BLaER1 (cell line): Measurements from ENCODE around the gene CIB4.

Experiments
- H3K27ac ChIP-seq: shearing (Covaris generic); formaldehyde crosslinking; 2 replicates; pipeline ENCODE4 v1.8.1; 2022
- H3K27me3 ChIP-seq: shearing (Covaris generic); formaldehyde crosslinking; 2 replicates; pipeline ENCODE4 v1.8.1; 2022
- H3K36me3 ChIP-seq: shearing (Covaris generic); formaldehyde crosslinking; 2 replicates; pipeline ENCODE4 v1.8.1; 2022
- H3K4me1 ChIP-seq: shearing (Covaris generic); formaldehyde crosslinking; 2 replicates; pipeline ENCODE4 v1.8.1; 2022
- H3K4me2 ChIP-seq: shearing (Covaris generic); formaldehyde crosslinking; 2 replicates; pipeline ENCODE4 v1.8.1; 2022
- H3K4me3 ChIP-seq: shearing (Covaris generic); formaldehyde crosslinking; 2 replicates; pipeline ENCODE4 v1.8.1; 2022
- H3K9ac ChIP-seq: shearing (Covaris generic); formaldehyde crosslinking; 2 replicates; pipeline ENCODE4 v1.8.1; 2022
- H3K9me3 ChIP-seq: shearing (Covaris generic); formaldehyde crosslinking; 2 replicates; pipeline ENCODE4 v1.8.1; 2022
- H4K20me1 ChIP-seq: shearing (Covaris generic); formaldehyde crosslinking; 2 replicates; pipeline ENCODE4 v1.8.1; 2022
- Cebpa-rat ChIP-seq: shearing (Covaris generic); IDR thresholded peaks from 2 replicates; pipeline ENCODE4 v1.8.1; 2022

CIB4 gene

DNA sequence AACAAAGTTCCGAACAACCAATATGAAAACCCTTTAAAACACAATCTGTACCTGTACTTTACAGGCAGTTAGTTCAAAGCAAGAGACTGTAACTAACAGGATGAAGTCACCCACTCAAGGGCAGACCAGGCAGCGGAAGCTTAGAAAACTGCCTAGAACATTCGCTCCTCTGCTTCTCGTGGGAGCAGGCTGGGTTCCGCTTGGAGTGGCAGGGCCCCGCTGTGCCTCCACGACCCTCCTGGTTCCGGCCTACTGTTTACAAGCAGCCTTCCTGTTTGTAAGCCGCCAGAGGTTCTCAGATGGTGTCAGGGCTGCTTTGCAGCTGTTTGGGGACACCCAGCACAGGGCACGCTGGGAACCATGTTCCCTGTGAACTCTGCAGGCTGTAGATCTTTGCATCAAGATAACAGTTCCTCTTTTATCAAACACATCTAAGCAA lies 31.3 kb downstream of the CIB4 start:
- Histone ChIP-seq H3K27ac (peak overlapping the region; percentile 90), H3K4me1 (peaks cover 89% of the 10 kb centered on the region), H3K9me3 (no peaks in the 10 kb centered on the region), H4K20me1 (no peaks in the 10 kb centered on the region), H3K36me3 (no peaks in the 10 kb centered on the region), H3K9ac (peak overlapping the region; percentile 70), H3K27me3 (no peaks in the 10 kb centered on the region), H3K4me2 (peak overlapping the region; percentile 86), H3K4me3 (peak overlapping the region; percentile 13; the same call in 1 of the 2 replicates)
- no peak for TF ChIP-seq Cebpa-rat

DNA sequence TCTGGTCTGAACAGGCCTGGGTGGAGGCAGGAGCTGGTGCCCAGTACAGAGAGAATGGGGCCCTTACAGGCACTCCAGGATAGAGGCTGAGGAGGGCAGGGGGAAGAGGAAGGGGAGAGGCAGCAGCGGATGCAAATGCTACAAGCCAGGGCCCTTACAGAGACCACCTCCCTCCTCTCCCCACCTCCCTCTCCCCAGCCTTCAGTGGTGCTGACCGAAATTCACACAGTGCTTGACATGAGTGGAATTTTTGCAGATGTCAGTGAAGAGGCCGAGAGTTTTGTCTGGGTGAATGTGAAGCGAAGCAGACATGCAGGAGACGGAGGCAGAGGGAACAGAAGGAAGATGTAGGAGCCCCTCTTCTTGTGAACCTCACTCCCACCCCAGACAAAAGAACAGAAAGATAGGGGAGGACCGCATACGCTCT lies 31.9 kb downstream of the CIB4 start:
- no peak for TF ChIP-seq Cebpa-rat
- Histone ChIP-seq H3K4me1 (peaks cover 82% of the 10 kb centered on the region), H3K9me3 (peaks cover 4% of the 10 kb centered on the region; the same call in 1 of the 2 replicates), H3K4me2 (peak overlapping the region; percentile 86), H3K36me3 (no peaks in the 10 kb centered on the region), H4K20me1 (no peaks in the 10 kb centered on the region), H3K9ac (peak overlapping the region; percentile 70), H3K27me3 (no peaks in the 10 kb centered on the region), H3K27ac (peak overlapping the region; percentile 90), H3K4me3 (0 out of 2 replicates have a peak overlapping the region, but pooled peaks have one; percentile 6)

DNA sequence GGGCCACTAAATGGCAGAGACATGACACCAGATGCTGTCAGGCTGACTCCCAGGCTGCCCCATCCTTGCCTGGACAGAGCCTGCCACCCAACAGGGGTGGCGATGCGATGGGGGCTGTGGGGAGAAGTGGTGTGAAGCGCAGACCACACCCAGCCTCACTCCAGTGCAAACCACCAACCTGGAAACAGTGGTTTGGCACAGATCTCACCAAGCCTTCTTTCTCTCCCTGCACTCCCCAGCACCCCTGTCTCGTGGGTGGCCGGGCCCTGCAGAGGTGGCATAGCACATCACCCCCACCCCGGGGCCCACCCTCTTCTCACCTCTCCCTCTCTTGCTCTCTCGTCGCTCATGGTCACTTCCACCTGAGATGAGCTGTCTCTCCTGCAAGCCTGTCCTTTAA lies 32.6 kb downstream of the CIB4 start:
- H3K4me2 ChIP-seq: peak overlapping the region; percentile 86
- no peak for TF ChIP-seq Cebpa-rat
- no peak overlapping the region for H3K4me3 ChIP-seq
- H3K4me1 ChIP-seq: peaks cover 76% of the 10 kb centered on the region
- H3K36me3 ChIP-seq: no peaks in the 10 kb centered on the region
- H4K20me1 ChIP-seq: no peaks in the 10 kb centered on the region
- H3K27me3 ChIP-seq: no peaks in the 10 kb centered on the region
- H3K27ac ChIP-seq: peak overlapping the region; percentile 90
- peaks cover 9% of the 10 kb centered on the region; the same call in 1 of the 2 replicates for H3K9me3 ChIP-seq
- H3K9ac ChIP-seq: peak overlapping the region; percentile 70; the same call in 1 of the 2 replicates

DNA sequence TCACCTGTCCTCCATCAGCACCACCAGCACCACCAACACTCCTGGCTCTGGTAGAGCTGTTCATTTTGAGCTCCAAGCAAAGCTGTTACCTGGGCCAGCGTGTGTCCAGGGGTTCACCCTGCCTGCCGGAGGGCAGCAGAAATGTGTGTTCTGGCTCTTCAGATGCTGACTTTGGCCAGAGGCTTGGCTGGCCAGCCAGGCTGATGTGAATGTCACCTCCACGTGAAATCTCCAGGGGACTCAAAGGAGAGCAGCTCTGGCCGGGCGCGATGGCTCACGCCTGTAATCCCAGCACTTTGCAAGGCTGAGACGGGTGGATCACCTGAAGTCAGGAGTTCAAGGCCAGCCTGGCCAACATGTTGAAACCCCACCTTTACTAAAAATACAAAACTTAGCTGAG lies 33.5 kb downstream of the CIB4 start:
- no peaks in the 10 kb centered on the region for H3K27me3 ChIP-seq

DNA sequence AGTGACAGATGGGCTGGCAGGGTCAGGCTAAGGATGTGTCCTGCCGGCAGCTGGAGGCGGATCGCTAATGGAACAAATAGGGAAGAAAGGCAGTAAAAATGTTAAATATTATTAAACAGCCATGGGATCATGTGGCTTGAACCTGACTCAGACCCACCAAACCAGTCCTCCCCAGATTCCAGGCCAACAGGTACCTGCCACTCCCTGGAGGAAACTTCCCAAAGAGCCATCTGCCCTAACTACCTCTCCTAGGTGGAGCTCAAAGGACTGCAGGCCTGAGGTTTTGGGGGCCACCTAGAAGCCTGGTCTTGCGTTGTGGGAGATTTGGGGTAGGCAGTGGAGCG lies 34.3 kb downstream of the CIB4 start:
- no peak overlapping the region for H3K27ac ChIP-seq
- no peaks in the 10 kb centered on the region for H4K20me1 ChIP-seq
- TF ChIP-seq Cebpa-rat: no peak
- H3K36me3 ChIP-seq: no peaks in the 10 kb centered on the region
- peaks cover 58% of the 10 kb centered on the region for H3K4me1 ChIP-seq
- no peak overlapping the region for H3K9ac ChIP-seq
- no peak overlapping the region for H3K4me2 ChIP-seq
- no peak overlapping the region for H3K4me3 ChIP-seq
- peaks cover 9% of the 10 kb centered on the region; the same call in 1 of the 2 replicates for H3K9me3 ChIP-seq
- H3K27me3 ChIP-seq: no peaks in the 10 kb centered on the region

More for the DNA sequence above, 33.5 kb downstream of the CIB4 start:
- no peak overlapping the region; the same call in 1 of the 2 replicates for H3K27ac ChIP-seq
- H3K4me1 ChIP-seq: peaks cover 67% of the 10 kb centered on the region
- no peak overlapping the region for H3K9ac ChIP-seq
- H3K36me3 ChIP-seq: no peaks in the 10 kb centered on the region
- no peak for TF ChIP-seq Cebpa-rat
- no peak overlapping the region for H3K4me3 ChIP-seq
- H3K9me3 ChIP-seq: peaks cover 9% of the 10 kb centered on the region; the same call in 1 of the 2 replicates
- H3K4me2 ChIP-seq: peak overlapping the region; percentile 86
- H4K20me1 ChIP-seq: no peaks in the 10 kb centered on the region

DNA sequence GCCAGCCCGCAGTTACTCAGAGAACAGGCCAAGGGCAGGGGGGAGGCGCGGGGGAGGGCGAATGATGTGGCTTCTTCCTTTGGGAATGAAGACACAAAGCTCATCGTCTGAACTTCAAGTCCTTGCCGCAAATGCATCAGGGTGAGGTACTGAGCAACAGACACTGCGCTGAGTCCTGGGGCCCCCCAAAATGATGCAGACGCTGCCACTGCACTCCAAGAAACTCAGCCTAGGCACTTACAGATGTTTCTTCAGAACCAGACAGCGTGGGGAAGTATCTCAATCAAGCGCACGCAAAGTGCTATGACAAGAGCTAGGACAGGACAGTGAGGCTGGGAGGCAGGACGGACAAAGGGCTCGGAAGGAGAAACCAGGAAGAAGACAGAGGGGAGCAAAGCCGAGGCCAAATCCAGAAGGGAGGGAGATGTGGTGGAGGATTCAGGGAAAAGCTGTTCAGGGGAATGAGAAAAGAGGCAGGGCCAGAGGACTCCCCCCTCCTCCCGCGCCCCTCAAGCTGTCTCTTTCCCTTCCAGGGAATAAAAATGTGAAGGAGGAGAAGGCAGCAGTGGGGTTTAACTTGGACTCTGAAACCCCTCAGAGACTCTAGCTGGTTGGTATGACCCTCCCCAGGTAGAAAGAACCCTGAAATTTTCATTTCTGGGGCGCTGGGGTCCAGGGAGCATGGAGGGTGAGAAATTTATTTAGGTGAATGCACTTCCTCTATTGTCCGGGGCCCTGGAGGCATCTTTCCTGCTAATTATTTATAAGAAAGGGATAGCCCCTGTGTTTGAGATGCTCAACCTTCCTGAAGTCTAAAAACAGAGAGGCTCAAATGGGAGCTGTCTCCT lies 34.9 kb downstream of the CIB4 start:
- no peak overlapping the region for H3K27ac ChIP-seq
- no peaks in the 10 kb centered on the region for H3K36me3 ChIP-seq
- no peaks in the 10 kb centered on the region for H3K27me3 ChIP-seq
- H3K4me3 ChIP-seq: no peak overlapping the region
- no peaks in the 10 kb centered on the region for H4K20me1 ChIP-seq
- H3K9ac ChIP-seq: no peak overlapping the region
- peaks cover 52% of the 10 kb centered on the region for H3K4me1 ChIP-seq
- TF ChIP-seq Cebpa-rat: no peak
- H3K4me2 ChIP-seq: 0 out of 2 replicates have a peak overlapping the region, but pooled peaks have one; percentile 4
- peaks cover 9% of the 10 kb centered on the region; the same call in 1 of the 2 replicates for H3K9me3 ChIP-seq

DNA sequence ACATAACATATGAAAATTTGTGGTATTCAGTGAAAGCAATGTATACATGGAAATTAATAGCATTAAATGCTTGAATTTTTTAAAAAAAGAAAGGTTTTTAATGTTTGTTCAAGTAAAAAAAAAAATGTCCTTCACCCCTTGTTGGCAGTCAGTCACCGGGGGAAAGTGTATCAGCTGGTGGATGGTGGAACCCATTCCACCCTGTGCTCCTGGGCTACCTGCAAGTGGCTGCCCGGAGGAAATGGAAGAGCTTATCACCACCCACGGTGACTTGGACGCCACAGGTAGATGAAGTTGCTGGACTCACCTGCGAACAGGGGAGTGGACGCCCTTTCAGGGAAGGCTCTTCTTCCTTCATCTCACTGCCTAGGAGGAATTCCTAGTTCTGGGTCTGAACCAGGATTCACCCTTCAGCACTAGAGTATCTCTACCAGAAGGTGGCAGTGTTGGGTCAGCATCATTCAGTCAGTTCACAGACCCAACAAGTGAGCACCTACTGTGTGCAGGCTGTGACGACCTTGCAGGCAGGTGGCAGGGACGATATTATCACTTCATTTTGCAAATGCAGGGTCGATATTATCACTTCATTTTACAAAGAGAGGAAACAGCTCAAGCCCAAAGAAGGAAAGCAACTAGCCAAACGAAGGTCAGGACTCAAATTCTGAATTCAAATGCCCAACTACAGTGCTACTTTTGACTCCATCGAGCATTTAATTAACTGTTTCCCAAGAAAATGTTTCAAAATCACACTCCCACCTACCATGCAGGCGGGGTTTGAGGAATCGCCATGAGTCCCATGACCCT lies 35.8 kb downstream of the CIB4 start:
- Histone ChIP-seq H3K9ac (no peak overlapping the region), H3K27me3 (no peaks in the 10 kb centered on the region), H3K4me1 (peaks cover 45% of the 10 kb centered on the region), H3K4me3 (no peak overlapping the region), H4K20me1 (no peaks in the 10 kb centered on the region), H3K4me2 (0 out of 2 replicates have a peak overlapping the region, but pooled peaks have one; percentile 4), H3K36me3 (no peaks in the 10 kb centered on the region), H3K9me3 (peaks cover 9% of the 10 kb centered on the region; the same call in 1 of the 2 replicates), H3K27ac (no peak overlapping the region)
- no peak for TF ChIP-seq Cebpa-rat

DNA sequence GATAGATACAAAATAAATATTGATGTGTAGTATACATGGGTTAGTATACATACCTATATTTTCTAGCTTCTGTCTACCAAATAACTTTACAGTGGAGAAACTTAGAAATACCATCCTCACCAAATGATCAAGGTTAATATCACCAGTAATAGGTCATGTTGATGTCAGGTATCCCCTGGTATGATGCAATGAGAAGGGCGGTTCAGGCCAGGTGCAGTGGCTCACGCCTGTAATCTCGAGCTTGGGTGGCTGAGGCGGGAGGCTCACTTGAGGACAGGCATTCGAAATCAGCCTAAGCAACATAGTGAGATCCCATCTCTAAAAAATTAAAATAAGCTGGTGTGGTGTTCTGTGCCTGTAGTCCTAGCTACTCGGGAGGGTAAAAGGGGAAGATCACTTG lies 38.6 kb downstream of the CIB4 start:
- Histone ChIP-seq H3K27ac (no peak overlapping the region), H4K20me1 (no peaks in the 10 kb centered on the region), H3K9me3 (peaks cover 9% of the 10 kb centered on the region; the same call in 1 of the 2 replicates), H3K4me1 (peaks cover 46% of the 10 kb centered on the region), H3K4me2 (no peak overlapping the region), H3K4me3 (no peak overlapping the region), H3K27me3 (no peaks in the 10 kb centered on the region), H3K36me3 (no peaks in the 10 kb centered on the region), H3K9ac (no peak overlapping the region)
- TF ChIP-seq Cebpa-rat: no peak

DNA sequence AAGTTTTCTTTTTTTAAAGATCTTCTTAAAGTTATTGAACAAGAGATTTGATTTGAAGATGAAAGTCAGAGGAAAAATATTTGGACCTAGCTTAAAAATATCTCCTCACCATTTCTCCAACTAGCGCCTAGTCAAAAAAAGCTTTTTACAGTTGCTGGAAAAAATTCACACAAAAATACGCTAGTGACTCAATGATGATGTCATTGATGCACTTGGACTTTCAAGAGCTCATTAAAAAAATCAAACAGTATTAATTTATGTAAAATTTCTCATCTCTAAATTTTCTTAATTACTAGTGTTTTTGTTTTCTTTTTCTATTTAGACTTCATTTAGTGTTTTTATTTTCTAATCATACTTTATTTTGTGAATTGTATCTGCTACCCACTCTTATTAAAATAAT lies 41.8 kb downstream of the CIB4 start:
- no peak for TF ChIP-seq Cebpa-rat
- Histone ChIP-seq H3K9ac (no peak overlapping the region), H3K27ac (peak overlapping the region; percentile 86), H3K36me3 (no peaks in the 10 kb centered on the region), H3K4me2 (peak overlapping the region; percentile 72), H3K9me3 (peaks cover 7% of the 10 kb centered on the region; the same call in 1 of the 2 replicates), H3K4me3 (no peak overlapping the region), H4K20me1 (no peaks in the 10 kb centered on the region), H3K4me1 (peaks cover 59% of the 10 kb centered on the region), H3K27me3 (no peaks in the 10 kb centered on the region)
